ENCODE results near the gene REELD1. TPM values are rescaled to one million over a fixed set of nuclear protein-coding genes. Genes with fewer than 3 reads are reported as not detected.

The REELD1 gene
- total RNA-seq, 1 donor from 2014 or later, result not detected

- Mint-ChIP-seq H3K36me3 (ENCODE audit: low read depth) (peaks cover 11% of the 10 kb centered on the region), H3K4me3 (no peak overlapping the region)
Observed at GRCh38 chr4:146186041-146186440, 28.3 kb upstream of the REELD1 start.

GRCh38 chr4:146186596-146186995 is 27.7 kb upstream of the REELD1 start:
- Mint-ChIP-seq H3K9me3 (no peaks in the 10 kb centered on the region), H3K27ac (ENCODE audit: unreplicated experiment) (no peak overlapping the region), H3K36me3 (ENCODE audit: low read depth) (peaks cover 14% of the 10 kb centered on the region), H3K4me1 (no peaks in the 10 kb centered on the region), H3K4me3 (no peak overlapping the region), H3K27me3 (ENCODE audit: low read depth) (no peaks in the 10 kb centered on the region)
- no peak for DNase-seq (ENCODE audit: low read depth, low spot score)
- TF ChIP-seq CTCF (conservative IDR thresholded peaks at IDR 0.05), result no peak

More at GRCh38 chr4:146186041-146186440, 28.3 kb upstream of the REELD1 start:
- Mint-ChIP-seq H3K9me3 (no peaks in the 10 kb centered on the region), H3K27me3 (ENCODE audit: low read depth) (no peaks in the 10 kb centered on the region), H3K4me1 (no peaks in the 10 kb centered on the region), H3K27ac (ENCODE audit: unreplicated experiment) (no peak overlapping the region)
- DNase-seq (ENCODE audit: low read depth, low spot score), result no peak
- TF ChIP-seq CTCF (conservative IDR thresholded peaks at IDR 0.05), result no peak

GRCh38 chr4:146190456-146190855 is 23.9 kb upstream of the REELD1 start:
- no peak overlapping the region for H3K27ac Mint-ChIP-seq (ENCODE audit: unreplicated experiment)
- H3K36me3 Mint-ChIP-seq (ENCODE audit: low read depth), result peaks cover 20% of the 10 kb centered on the region

GRCh38 chr4:146191766-146192458 is 22.4 kb upstream of the REELD1 start:
- Mint-ChIP-seq H3K27me3 (ENCODE audit: low read depth) (no peaks in the 10 kb centered on the region), H3K27ac (ENCODE audit: unreplicated experiment) (no peak overlapping the region), H3K4me1 (no peaks in the 10 kb centered on the region), H3K36me3 (ENCODE audit: low read depth) (peaks cover 23% of the 10 kb centered on the region), H3K4me3 (no peak overlapping the region), H3K9me3 (no peaks in the 10 kb centered on the region)
- no peak for DNase-seq (ENCODE audit: low read depth, low spot score)
- TF ChIP-seq CTCF (conservative IDR thresholded peaks at IDR 0.05), result peak; percentile 37

More at GRCh38 chr4:146190456-146190855, 23.9 kb upstream of the REELD1 start:
- Mint-ChIP-seq H3K9me3 (no peaks in the 10 kb centered on the region), H3K4me1 (no peaks in the 10 kb centered on the region), H3K4me3 (no peak overlapping the region), H3K27me3 (ENCODE audit: low read depth) (no peaks in the 10 kb centered on the region)
- no peak for DNase-seq (ENCODE audit: low read depth, low spot score)
- no peak for TF ChIP-seq CTCF (conservative IDR thresholded peaks at IDR 0.05)

- Mint-ChIP-seq H3K27me3 (ENCODE audit: low read depth) (no peaks in the 10 kb centered on the region), H3K4me3 (no peak overlapping the region), H3K4me1 (no peaks in the 10 kb centered on the region), H3K27ac (ENCODE audit: unreplicated experiment) (no peak overlapping the region), H3K9me3 (peaks cover 2% of the 10 kb centered on the region), H3K36me3 (ENCODE audit: low read depth) (peaks cover 15% of the 10 kb centered on the region)
- TF ChIP-seq CTCF (conservative IDR thresholded peaks at IDR 0.05), result no peak
- DNase-seq (ENCODE audit: low read depth, low spot score), result no peak
Observed at GRCh38 chr4:146193628-146194027, 20.7 kb upstream of the REELD1 start.
